GM21528 (cell line): ENCODE measurements around the gene RBPJ.
A peak's percentile ranks its signal among the peaks of the same experiment; 100 is the strongest.
"Not testable (repeated sequence)": the region's sequence is repeated elsewhere in the genome, so short reads cannot be mapped to it uniquely, and the experiment has no call there.

ENCODE experiments used
- ATAC-seq: cut with Tn5 transposase; IDR thresholded peaks from one replicate; pipeline ENCODE4 v1.9.1; 2021; ENCODE audit warnings: mild to moderate bottlenecking, moderate library complexity; ENCODE audit not compliant: unreplicated experiment, low FRiP score

The RBPJ gene

GRCh38 chr4:26300314-26301307 lies 20.2 kb upstream of the RBPJ start:
- no peak for ATAC-seq

GRCh38 chr4:26302031-26302899 lies 18.5 kb upstream of the RBPJ start:
- ATAC-seq, result no peak

GRCh38 chr4:26303008-26303407 lies 17.8 kb upstream of the RBPJ start:
- ATAC-seq, result no peak

GRCh38 chr4:26307037-26307800 lies 13.6 kb upstream of the RBPJ start:
- no peak for ATAC-seq

- no peak for ATAC-seq
These were observed 12.2 kb upstream of the RBPJ start for GRCh38 chr4:26308568-26308967.

GRCh38 chr4:26310264-26310663 lies 10.6 kb upstream of the RBPJ start:
- ATAC-seq, result no peak

- no peak for ATAC-seq
These were observed 9.2 kb upstream of the RBPJ start for GRCh38 chr4:26311633-26312032.

- not testable (repeated sequence) for ATAC-seq
These were observed 5.4 kb upstream of the RBPJ start for GRCh38 chr4:26315316-26315932.

- no peak for ATAC-seq
These were observed 3.0 kb upstream of the RBPJ start for GRCh38 chr4:26317766-26318165.

- ATAC-seq, result peak; percentile 77
These were observed 1.3 kb upstream of the RBPJ start for GRCh38 chr4:26319467-26319948.

- ATAC-seq, result peak; percentile 26
These were observed 771 bp upstream of the RBPJ start for GRCh38 chr4:26319949-26320537.

GRCh38 chr4:26321373-26322221 lies 783 bp downstream of the RBPJ start:
- no peak for ATAC-seq

GRCh38 chr4:26322346-26322745 lies 1.5 kb downstream of the RBPJ start:
- no peak for ATAC-seq

GRCh38 chr4:26323821-26324220 lies 3.0 kb downstream of the RBPJ start:
- no peak for ATAC-seq

GRCh38 chr4:26325191-26325590 lies 4.4 kb downstream of the RBPJ start:
- ATAC-seq, result no peak

- no peak for ATAC-seq
These were observed 6.0 kb downstream of the RBPJ start for GRCh38 chr4:26326791-26327190.

GRCh38 chr4:26330186-26330787 lies 9.5 kb downstream of the RBPJ start:
- ATAC-seq, result no peak

GRCh38 chr4:26330946-26331345 lies 10.1 kb downstream of the RBPJ start:
- no peak for ATAC-seq
